NK-92 treated with Interleukin-12 subunit alpha and Interleukin-12 subunit beta, amount 100 ng/mL, for 24 hours (cell line): Measurements from ENCODE around the gene CCSAP.
"Not testable (repeated sequence)": the region's sequence is repeated elsewhere in the genome, so short reads cannot be mapped to it uniquely, and the experiment has no call there.

Experiments
- DNase-seq: peaks from one replicate; lab custom pipeline; 2025; lab: John Stamatoyannopoulos, UW

CCSAP gene

GRCh38 chr1:229325853-229326487, 16.9 kb downstream of the CCSAP start:
- DNase-seq = no peak

DNA sequence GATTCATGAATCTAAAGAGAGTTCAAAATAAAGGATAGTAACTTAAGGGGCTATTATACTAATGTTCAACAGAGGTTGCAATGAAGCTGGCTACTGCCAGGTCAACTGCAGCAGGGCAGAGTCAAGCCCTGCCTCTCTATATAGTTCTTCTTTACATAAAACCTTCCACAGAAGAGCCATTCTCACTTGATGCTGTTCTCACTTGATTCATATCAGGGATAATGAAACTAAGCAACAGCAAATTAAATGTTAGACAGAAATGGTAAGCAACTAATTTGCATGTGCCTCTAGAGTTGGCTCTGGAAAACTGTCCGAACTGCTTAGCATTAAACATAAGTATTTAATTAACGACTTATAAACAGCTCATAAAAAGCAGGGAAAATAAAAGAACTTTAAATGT, 17.4 kb downstream of the CCSAP start:
- no peak for DNase-seq

DNA sequence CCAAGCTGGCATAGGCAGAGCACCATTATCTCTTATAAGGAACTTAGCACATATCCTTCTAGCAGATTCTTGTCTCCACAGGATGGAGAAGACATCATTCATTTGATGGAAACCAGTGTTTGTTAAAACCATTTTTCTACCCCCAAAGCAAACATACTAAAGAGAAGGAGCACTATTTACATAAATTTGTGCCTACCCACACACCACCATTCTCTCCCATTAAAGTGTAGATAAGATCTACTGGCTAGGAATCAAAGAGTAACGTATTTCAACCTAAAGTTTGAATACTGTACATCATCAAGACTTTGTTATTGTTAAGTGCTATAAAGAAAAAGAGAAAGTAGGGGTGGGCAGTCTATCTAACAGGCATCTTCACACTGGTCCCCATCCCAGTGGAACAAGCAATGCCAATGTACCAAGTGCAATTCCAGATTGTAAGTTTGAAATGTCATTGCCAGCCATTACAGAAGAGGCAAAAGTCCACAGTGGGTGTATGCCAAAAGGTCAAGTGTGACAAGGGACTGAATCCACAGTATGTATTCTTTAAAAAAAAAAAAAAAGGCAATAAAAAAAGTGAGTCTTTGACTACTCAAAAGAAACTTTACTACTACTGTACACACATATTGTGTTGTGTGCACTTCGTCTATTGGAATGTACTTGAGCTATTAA, 18.8 kb downstream of the CCSAP start:
- DNase-seq = no peak

- DNase-seq = no peak
These were observed 19.6 kb downstream of the CCSAP start for GRCh38 chr1:229323201-229323600.

- DNase-seq = no peak
These were observed 23.4 kb downstream of the CCSAP start for GRCh38 chr1:229319487-229319886.

GRCh38 chr1:229318056-229318455, 24.8 kb downstream of the CCSAP start:
- DNase-seq = no peak

DNA sequence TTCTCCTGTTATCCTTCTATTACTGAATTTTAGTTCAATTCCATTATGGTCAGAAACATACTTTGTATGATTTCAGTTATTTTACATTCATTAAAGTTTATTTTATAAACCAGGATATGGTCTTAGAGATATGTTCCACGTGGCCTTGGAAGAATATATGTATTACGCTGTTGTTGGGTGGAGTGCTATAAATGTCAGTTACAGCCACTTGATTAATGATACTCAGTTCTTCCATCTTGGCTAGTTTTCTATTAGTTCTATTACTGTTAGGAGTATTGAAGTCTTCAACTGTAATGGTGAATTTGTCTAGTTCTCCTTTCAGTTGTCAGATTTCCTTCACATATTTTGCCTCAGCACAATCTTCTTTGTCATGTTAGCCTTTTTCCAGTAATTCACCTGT, 26.7 kb downstream of the CCSAP start:
- DNase-seq = no peak

- no peak for DNase-seq
These were observed 32.0 kb downstream of the CCSAP start for GRCh38 chr1:229310833-229311232.

DNA sequence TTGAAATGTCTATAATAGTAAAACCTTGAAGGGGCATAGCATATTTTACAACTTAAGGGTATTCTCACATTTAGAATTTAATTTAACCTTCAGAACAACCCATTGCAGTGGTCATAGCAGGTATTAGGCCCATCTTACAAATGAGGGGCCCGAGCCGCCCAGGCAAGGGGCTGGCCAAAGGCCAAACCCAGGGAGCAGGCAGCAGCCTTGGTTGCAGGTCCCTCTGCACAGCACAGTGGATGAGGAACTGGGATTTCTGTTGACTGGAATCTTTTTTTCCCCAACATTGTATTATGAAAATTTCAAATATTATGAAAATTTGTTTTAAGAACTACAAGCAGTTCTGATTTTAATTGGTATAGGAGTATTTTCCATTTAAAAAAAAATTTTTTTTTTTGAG, 33.2 kb downstream of the CCSAP start:
- no peak for DNase-seq

GRCh38 chr1:229309074-229309473, 33.8 kb downstream of the CCSAP start:
- no peak for DNase-seq

DNA sequence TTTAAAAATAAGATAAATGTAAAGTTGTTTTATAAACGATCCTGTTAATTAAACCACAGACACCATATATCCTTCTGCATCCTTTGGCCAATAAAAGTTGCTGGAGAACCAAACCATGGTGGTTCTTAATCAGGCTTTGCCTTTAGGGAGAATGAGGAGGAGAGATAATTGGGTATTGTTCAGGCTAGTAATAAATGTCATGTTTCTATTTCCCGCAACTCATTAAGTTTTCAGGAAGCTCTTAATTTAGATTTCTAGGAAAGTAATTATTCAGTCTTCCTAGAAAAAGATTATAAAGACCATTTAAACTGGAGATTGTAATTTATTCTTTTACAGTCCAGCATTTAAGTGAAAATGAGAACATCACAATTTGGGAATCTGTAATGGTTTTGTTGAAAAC, 37.5 kb downstream of the CCSAP start:
- no peak for DNase-seq

GRCh38 chr1:229303855-229304254, 39.0 kb downstream of the CCSAP start:
- DNase-seq = no peak

GRCh38 chr1:229302740-229303139, 40.1 kb downstream of the CCSAP start:
- no peak for DNase-seq

DNA sequence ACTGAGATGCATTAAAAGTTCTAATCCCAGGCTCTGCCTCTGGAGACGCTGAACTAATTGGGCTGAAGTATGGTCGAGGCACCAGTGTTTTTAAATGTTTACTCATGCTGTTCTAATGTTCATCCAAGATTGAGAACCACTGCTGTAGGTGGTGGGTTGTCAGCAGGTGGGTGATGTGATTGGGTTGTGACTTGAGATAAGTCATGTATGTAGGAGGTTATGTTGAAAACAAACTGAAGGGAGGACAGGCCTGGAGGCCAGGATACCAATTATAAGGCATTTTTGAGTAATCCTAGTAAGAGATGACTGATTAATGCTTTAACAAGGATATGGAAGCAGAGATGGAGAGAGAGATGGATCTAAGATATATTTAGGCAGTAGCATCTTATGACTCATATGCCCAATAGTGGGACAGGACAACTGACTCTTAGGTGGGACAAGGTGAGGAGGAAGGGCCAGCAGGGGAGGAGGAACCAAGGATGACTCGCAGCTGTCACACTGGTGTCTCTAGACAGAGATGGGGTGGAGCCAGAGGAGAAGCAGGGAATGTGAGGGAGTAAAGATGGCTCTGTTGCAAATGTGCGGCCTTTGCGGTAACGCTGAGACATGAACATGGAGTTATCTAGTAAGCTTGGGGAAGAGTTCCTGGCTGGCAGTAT, 42.6 kb downstream of the CCSAP start:
- no peak for DNase-seq

DNA sequence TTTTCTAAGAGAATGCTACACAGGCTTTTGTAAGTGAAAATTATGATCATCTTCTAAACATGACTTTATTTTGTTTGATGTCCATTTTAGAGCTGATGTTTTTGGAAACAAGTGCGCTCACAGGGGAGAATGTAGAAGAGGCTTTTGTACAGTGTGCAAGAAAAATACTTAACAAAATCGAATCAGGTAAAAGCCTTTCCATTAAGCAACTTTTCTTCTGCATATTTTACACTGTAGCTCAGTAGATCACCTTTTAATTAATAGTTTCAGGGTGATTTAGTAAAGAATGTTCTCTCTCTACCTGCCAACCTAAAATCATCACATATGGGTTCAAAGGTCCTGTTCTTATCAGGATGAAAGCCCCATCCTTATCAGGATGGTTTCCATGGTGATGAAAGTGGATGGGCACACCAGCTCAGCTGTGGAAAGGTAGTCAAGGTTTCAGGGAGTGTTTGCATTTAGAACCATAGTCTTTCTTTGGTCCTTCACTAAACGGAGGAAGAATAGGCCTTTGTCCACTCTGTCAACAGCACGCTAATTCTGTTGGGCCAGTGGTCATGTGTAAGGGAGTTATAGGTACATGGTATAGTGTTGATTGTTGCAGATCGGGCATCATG, 43.9 kb downstream of the CCSAP start:
- DNase-seq = no peak

GRCh38 chr1:229298420-229298819, 44.4 kb downstream of the CCSAP start:
- DNase-seq = no peak

DNA sequence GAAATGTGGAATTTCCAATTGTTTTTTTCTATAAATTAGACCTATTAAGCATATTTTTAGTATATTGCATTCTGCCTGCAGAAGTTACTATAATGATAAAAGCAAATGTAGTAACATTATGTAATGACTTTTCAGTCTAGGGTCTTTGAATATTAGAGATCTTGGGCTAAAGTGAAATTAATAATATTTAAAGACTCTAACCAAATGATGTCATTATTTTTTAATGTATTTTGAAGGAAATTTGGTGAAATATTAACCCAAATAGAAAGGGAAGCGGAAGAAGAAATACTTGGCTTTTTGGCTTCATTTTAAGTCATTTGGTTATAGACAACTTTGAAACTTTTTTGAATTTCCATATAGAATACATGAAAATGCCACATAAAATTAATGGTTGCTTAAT, 45.1 kb downstream of the CCSAP start:
- DNase-seq = no peak

GRCh38 chr1:229296541-229296941, 46.3 kb downstream of the CCSAP start:
- DNase-seq = no peak

DNA sequence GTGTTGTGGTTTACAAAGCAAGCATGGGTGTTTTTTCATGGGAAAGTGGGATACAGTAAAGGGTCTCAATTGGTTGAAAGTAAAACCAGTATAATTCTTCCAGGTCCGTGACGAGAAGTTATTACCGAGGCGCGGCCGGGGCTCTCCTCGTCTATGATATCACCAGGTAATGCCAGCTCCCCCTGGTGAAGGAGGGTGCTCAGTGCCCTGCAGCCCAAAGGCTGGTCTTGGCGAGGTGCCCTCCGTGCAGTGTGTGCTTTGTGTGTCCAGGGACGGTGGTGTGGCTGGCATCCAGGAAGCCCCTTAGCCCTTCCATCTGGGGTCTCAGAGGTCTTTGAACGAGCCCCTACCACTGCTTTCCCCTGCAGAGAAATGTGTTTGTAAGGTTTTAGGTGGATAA, 47.1 kb downstream of the CCSAP start:
- no peak for DNase-seq

- no peak for DNase-seq
These were observed 49.2 kb downstream of the CCSAP start for GRCh38 chr1:229293528-229294204.

DNA sequence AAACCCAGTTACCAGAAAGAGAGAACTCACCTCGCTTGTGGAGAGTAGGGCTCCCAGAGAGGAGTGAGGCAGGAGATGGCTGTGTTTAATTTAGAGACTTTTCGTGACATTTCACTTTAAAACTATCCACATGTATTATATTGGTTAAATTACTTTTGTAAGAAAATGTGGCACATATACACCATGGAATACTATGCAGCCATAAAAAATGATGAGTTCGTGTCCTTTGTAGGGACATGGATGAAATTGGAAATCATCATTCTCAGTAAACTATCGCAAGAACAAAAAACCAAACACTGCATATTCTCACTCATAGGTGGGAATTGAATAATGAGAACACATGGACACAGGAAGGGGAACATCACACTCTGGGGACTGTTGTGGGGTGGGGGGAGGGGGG, 51.2 kb downstream of the CCSAP start:
- DNase-seq = not testable (repeated sequence)

DNA sequence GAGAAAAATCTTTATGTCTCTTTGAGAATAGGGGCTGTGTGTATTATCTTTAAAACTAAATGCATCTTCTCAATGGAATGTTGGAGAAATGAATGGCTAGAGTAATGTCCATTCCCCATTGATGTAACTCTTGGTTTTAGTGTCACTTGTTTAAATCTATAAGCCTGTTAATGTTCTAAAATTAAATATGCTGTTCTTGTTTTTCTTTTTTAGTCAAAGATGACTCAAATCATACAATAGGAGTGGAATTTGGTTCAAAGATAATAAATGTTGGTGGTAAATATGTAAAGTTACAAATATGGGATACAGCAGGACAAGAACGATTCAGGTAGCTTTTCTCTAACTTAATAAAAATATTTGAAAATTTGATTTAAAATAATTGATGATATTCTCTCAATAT, 54.3 kb downstream of the CCSAP start:
- DNase-seq = no peak

GRCh38 chr1:229287267-229287666, 55.6 kb downstream of the CCSAP start:
- no peak for DNase-seq
